ENCODE measurements around the gene HOMEZ.
"Not testable (repeated sequence)": the region's sequence is repeated elsewhere in the genome, so short reads cannot be mapped to it uniquely, and the experiment has no call there.

Gene HOMEZ

GRCh38 chr14:23228812-23229211 is 57.1 kb downstream of the HOMEZ start:
- Histone ChIP-seq H3K36me3 (ENCODE audit: control insufficient read depth, insufficient read depth, low read length) (no peaks in the 10 kb centered on the region), H3K27me3 (ENCODE audit: control insufficient read depth, insufficient read depth, low read length) (no peaks in the 10 kb centered on the region), H3K27ac (no peak overlapping the region), H3K4me2 (ENCODE audit: low read length) (no peak overlapping the region), H3K9ac (no peak overlapping the region), H3K79me2 (no peaks in the 10 kb centered on the region), H3K4me1 (no peaks in the 10 kb centered on the region), H3K4me3 (ENCODE audit: low read depth, low read length) (no peak overlapping the region), H3K9me3 (ENCODE audit: control insufficient read depth, low read length) (no peaks in the 10 kb centered on the region), H2AFZ (no peak overlapping the region)
- no peak for TF ChIP-seq CTCF (IDR thresholded peaks at IDR 0.05)

GRCh38 chr14:23227566-23227965 is 58.4 kb downstream of the HOMEZ start:
- Histone ChIP-seq H3K79me2 (no peaks in the 10 kb centered on the region), H3K4me2 (ENCODE audit: low read length) (no peak overlapping the region), H3K36me3 (ENCODE audit: control insufficient read depth, insufficient read depth, low read length) (no peaks in the 10 kb centered on the region), H3K9ac (no peak overlapping the region), H3K27me3 (ENCODE audit: control insufficient read depth, insufficient read depth, low read length) (no peaks in the 10 kb centered on the region), H3K9me3 (ENCODE audit: control insufficient read depth, low read length) (no peaks in the 10 kb centered on the region), H2AFZ (no peak overlapping the region), H3K27ac (no peak overlapping the region), H3K4me3 (ENCODE audit: low read depth, low read length) (no peak overlapping the region), H3K4me1 (no peaks in the 10 kb centered on the region)
- TF ChIP-seq CTCF (IDR thresholded peaks at IDR 0.05), result no peak

GRCh38 chr14:23224958-23225357 is 61.0 kb downstream of the HOMEZ start:
- H3K36me3 ChIP-seq (ENCODE audit: control insufficient read depth, insufficient read depth, low read length); H3K79me2 ChIP-seq; H3K9ac ChIP-seq; H3K27me3 ChIP-seq (ENCODE audit: control insufficient read depth, insufficient read depth, low read length); H3K27ac ChIP-seq; H3K9me3 ChIP-seq (ENCODE audit: control insufficient read depth, low read length); H3K4me3 ChIP-seq (ENCODE audit: low read depth, low read length); H3K4me2 ChIP-seq (ENCODE audit: low read length); H3K4me1 ChIP-seq; H2AFZ ChIP-seq: not testable (repeated sequence)
